Stimulated activated CD8-positive, alpha-beta memory T cell treated with anti-CD3 and anti-CD28 coated beads, Interleukin-2, amount 100 ng/mL, for 1 hour (primary cell): Measurements from ENCODE around the gene SERPINA6.
"Not testable (repeated sequence)": the region's sequence is repeated elsewhere in the genome, so short reads cannot be mapped to it uniquely, and the experiment has no call there.

Experiments
- DNase-seq, 2 donors: peaks; one replicate each; pipeline ENCODE4 v3.0.0-alpha.2; 2020; ENCODE audit warnings: low read depth in 2 of 2

SERPINA6 gene

DNA sequence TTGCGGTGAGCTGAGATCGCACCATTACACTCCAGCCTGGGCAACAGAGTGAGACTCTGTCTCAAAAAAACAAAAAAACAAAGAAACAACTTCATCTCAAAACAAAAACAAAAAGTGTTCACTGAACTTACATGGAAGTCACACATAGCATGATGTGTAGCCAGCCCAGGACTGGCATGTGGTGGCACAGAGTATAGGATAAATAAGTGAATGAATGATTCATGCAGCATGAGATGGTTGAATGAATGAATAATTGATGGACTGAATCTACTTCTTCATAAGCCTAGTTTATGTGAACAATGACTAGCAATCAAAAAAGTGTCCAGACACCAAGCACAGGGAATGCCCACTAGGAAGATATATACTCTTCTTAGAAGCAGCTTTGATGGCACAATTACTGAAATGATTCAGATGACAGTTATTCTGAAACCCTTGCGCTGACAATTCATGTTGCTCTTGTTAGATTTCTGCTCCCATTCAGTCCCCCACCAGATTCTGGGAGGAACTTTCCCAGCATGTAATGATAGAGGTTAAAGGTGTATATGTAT lies 31.6 kb upstream of the SERPINA6 start:
- DNase-seq: no peak

DNA sequence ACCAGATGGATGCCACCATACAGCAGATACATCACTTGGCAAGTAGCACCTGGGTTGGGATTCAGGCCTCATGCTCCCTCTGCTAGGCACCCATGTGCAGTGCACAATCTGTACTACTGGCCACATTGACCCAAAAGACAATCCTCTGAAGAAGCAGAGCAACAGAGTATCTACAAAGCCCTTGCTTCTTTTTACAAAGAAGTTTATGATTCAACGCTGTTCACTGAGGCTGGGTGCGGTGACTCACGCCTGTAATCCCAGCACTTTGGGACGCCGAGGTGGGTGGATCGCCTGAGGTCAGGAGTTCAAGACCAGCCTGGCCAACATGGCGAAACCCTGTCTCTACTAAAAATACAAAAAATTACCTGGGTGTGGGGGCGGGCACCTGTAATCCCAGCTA lies 31.1 kb upstream of the SERPINA6 start:
- not testable (repeated sequence) for DNase-seq

DNA sequence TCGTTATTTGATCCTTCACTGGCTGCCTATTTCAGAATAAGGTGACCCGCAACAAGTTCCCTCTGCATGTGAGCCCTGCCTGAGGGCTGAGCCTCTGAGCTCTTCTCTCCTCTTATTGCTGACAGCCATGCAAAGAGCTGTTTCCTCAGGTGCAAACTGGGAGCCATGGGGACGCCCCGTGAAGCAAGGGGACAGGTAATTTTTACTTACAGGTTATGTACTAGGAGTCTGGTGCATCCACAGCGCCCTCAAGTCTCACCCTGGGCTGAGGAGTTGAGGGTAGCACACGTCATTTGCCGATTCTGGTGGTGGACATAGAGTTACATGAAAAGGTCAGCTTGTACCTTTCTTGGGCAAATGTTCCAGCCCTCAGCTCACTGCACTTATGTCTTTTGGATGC lies 26.1 kb upstream of the SERPINA6 start:
- DNase-seq: no peak

DNA sequence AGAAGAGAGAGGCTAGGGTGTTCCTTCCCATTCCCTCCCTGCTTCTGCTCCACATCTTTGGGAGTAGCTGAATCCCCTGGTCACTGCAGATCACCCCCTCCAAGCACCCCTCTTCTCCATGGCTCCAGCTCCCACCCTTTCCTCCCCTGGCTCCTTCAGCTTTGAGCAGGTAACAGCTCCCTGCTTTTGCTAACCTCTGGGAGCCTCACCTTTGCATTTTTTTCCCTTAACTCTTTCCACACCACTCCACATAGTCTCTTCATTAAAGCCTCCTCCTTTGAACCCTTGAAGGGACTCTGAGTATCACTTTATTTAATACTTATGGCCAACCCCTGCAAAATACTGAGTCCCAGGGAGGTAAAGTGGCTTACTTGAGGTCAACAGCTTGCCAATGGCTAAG lies 25.7 kb upstream of the SERPINA6 start:
- DNase-seq: no peak

DNA sequence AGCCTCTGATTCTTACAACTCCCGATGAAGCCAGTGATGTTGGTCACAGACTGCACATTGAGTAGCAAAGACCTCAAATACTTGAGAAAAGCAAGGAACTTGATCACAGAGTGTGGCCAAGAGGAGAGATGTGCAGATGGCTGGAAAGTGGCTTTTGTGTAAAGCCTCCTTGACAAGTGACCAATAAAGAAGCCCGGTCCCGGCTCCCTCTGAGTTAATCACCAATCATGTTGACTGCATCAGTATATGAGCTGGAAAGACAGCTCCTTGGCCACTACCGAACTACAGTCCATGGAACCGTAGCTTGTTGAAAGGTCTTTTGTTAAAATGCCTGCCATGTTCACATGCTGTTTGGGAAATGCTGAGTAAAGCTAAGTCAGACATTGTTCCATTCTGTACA lies 23.7 kb upstream of the SERPINA6 start:
- DNase-seq: no peak

DNA sequence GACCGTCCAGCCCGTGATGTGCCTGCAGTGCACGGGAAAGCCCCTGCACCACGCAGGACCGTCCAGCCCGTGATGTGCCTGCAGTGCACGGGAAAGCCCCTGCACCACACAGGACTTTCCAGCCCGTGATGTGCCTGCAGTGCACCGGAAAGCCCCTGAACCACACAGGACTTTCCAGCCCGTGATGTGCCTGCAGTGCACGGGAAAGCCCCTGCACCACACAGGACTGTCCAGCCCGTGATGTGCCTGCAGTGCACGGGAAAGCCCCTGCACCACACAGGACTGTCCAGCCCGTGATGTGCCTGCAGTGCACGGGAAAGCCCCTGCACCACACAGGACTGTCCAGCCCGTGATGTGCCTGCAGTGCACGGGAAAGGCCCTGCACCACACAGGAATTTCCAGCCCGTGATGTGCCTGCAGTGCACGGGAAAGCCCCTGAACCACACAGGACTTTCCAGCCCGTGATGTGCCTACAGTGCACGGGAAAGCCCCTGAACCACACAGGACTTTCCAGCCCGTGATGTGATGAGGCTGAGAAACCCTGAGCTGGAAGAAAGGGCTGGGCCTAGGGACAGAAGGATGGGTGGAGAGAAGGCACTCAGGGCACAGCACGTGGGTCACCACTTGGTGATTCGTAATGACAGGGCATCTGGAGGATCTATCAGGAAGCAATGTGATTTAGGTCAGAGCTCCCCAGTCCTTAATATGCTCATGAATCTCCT lies 23.1 kb upstream of the SERPINA6 start:
- DNase-seq: peak in 1 of 2 donors; percentile 17

DNA sequence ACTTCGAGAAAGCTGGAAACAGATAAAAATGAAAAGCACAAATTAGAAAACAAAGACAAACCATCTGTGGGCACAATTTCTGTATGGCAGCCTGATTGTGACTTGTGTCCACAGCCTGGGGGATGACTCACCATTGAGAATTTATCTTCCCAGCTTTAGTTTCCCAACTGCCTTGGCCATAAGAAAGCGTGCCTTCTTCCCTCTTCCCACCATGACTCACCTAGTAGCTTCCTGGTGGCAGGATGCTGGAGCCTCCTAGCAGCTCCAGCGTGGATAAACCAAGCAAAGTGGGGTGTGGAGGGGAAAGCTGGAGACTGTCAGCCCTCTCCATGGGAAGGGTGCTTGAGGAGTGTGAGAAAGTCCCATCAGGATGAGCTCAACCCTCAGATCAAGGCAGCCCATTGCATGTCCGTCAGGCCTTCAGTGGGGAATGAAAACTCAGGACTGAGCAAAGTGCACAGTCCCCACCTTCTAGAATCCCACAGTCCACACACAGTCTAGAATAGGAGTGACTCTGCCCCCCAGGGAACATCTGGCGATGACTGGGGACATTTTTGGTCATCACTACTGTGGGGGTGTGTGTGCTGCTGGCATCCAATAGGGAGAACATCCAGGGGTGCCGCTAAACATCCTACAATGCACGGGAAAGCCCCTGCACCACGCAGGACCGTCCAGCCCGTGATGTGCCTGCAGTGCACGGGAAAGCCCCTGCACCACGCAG lies 22.4 kb upstream of the SERPINA6 start:
- no peak for DNase-seq

DNA sequence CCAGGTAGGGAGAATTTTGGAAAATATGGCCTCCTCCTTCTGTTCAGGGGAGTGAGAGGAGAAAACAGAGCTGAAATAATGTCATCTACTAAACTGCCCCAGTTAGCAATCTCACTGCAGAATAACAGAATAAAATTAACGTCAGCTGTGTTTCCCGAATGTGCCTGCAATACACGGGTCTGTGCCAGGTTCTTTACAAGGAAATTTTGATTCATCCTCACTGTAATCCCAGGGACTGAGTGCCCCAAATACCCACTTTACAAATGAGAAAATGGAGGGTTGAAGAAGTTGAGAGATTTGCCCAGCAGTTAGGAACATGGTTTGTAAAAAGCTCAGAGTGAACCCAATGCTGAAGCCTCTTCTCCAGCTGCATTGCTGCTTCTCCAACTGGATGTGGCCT lies 21.3 kb upstream of the SERPINA6 start:
- DNase-seq: no peak

- no peak for DNase-seq
These were observed 20.3 kb upstream of the SERPINA6 start for GRCh38 chr14:94343238-94344005.

DNA sequence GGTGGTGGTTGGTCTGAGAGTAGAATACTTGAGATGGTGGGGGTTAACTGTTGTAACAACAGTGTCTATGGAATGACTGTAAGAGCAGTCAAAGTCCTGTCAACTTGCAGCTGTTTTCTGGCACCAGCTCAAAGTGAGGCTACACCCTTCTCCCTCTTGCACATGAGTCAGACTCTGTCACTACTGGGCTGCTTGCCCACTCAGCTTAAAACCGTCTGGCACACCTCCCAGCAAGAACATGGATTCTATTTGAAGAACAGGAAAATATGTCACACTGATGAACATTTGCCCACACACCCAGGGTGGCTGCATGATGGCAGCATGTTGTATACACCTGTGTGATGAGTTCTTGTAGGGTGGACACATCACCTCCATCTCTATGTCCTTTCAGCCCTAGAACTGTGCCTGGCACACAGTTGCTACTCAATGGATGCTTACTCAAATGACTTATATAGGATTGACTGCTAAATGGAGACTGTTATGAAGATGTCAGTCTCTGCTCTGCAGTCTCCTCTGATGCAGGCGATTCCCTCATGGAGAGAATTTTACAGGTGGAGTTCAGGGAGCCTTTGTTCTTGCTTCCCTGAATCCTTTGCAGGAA lies 19.3 kb upstream of the SERPINA6 start:
- DNase-seq: no peak

DNA sequence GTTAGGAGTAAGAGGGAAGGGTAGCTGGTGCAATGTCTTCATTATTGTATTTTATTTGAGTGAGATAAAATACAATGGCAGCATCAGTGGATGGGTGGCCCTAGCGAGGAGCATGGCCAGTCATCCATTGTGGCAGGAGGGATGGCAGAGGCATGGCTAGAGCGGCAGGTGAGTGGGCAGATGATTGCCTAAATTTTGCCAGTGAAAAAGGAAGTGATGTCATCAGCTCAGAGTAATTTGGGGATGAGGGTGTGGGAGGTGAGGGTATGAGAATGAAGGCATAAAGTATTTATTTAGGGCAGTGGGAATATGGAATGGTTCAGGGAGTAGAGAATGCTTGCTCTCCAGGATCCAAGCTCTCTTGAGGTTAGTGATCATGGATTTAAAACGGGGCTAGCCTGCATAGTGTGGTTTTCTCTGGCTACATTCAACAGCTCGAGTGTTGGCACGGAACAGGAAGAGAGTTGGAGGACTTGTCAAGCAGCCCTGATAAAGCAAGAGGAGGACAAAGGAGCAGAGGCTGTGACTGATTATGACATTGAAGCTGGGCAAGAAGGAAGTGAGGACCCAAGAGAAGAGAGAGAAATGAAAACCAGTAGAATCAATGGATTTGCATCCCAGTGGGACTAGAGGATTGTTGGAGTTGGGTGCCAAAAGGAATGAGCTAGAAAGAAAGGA lies 18.7 kb upstream of the SERPINA6 start:
- DNase-seq: no peak

DNA sequence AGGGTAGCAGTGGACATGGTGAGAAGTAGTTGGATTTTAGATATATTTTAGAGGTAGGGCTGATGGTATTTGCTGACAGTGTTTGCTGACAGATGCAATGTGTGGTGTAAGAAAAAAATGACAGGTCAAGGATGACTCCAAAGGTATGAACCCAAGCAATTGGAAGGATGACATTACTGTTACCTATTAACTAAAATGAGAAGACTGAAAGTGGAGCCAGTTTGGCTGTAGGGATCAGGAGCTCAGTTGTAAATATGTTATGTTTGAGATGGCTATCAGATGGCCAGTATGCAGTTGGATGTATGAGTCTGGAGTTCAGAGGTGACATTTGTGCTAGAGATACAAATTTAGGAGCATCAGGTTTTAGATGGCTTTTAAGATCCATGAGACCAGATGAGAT lies 17.4 kb upstream of the SERPINA6 start:
- no peak for DNase-seq

- DNase-seq: no peak
These were observed 14.9 kb upstream of the SERPINA6 start for GRCh38 chr14:94338023-94338422.

- DNase-seq: no peak
These were observed 14.1 kb upstream of the SERPINA6 start for GRCh38 chr14:94337274-94337673.

DNA sequence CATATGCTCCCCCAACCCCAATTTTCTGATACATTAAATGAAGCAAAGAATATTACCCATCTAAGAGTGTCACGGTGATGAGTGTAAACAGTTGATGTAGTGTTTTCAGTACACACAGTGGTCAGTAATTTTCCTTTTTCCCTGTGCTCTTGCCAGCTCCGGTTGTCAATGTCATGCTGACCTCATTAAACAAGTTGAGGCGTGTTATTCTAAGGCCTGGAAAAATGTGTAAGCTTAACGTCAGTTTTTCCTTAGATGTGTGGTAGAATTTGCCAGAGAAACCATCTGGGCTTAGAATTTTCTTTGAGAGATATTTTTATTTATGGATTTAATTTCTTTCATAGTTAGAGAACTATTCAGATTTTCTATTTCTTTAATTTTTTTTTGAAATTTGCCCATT lies 11.7 kb upstream of the SERPINA6 start:
- DNase-seq: no peak

- no peak for DNase-seq
These were observed 9.5 kb upstream of the SERPINA6 start for GRCh38 chr14:94332587-94332986.

DNA sequence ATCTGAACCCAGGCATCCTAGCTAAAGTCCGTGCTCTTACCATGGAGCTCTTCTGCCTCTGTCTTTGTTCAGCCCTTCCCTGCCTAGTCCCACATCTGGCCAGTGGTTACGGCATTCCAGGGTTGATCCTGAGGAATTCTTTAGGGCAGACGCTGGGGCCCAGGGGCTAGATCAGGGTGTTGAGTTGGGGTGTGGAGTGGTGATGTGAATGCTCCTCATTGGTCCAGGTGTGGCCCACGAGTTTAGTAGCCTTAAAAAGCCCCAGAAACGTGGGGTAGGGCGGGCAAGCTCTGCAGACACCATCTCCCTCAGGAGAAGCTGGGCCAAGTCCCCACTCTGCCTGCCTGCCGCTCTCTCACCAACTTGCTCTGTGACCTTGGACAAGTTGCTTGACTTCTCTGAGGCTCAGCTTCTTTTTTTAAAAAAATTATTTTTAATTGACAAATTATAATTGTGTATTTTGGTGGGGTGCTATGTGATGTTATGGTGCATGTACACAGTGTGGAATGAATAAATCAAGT lies 9.0 kb upstream of the SERPINA6 start:
- no peak for DNase-seq

GRCh38 chr14:94331462-94331861 lies 8.3 kb upstream of the SERPINA6 start:
- no peak for DNase-seq

DNA sequence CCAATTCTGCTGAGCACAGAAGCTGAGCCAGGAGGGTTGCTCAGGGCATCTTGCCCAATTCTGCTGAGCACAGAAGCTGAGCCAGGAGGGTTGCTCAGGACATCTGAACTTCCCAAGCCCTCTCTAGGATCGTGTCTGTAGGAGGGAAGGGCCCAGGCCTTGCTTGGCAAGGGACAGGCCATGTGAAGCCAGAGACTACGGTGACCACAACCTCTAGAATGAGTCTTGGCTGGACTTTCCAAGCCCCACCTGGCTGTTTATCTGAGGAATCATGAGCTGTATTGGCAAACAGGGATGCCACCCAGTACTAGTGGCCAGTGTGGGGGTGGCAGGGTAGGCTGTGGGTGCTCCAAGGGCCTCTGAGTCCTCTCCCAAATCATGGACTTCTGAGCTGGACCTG lies 7.7 kb upstream of the SERPINA6 start:
- DNase-seq: no peak

GRCh38 chr14:94330432-94330831 lies 7.3 kb upstream of the SERPINA6 start:
- DNase-seq: no peak

GRCh38 chr14:94329857-94330256 lies 6.7 kb upstream of the SERPINA6 start:
- no peak for DNase-seq
